Kidney (tissue), 14 donors: ENCODE data around the gene GOLGA6A. TPM values are rescaled to one million over a fixed set of nuclear protein-coding genes. Genes with fewer than 3 reads are reported as not detected.
"Not testable (repeated sequence)": the region's sequence is repeated elsewhere in the genome, so short reads cannot be mapped to it uniquely, and the experiment has no call there.

Experiments used
- DNase-seq, 5 donors: peaks; one replicate each; pipeline ENCODE4 v3.0.0-alpha.2; 2013 to 2020
- FAIRE-seq: peaks from 2 replicates; lab custom pipeline; 2012; peaks lifted over from hg19 to GRCh38; lab: Jason Lieb, UNC
- H3K27ac ChIP-seq, 2 donors: one replicate each; pipeline ENCODE4 v1.7.0; 2013; ENCODE audit warnings: low read depth in 2 of 2, low read length in 2 of 2, inconsistent platforms in 1 of 2
- H3K27me3 ChIP-seq: one replicate; pipeline ENCODE4 v1.7.1; 2013; ENCODE audit warnings: low read length, inconsistent platforms; ENCODE audit not compliant: control insufficient read depth, insufficient read depth
- H3K36me3 ChIP-seq, 3 donors: one replicate each; pipeline versions ENCODE4 v1.7.0 to v1.7.1; 2013; ENCODE audit warnings: low read length in 3 of 3, control low read depth in 1 of 3, inconsistent platforms in 1 of 3; ENCODE audit not compliant: insufficient read depth in 3 of 3, control insufficient read depth in 2 of 3
- H3K4me1 ChIP-seq, 3 donors: one replicate each; pipeline versions ENCODE4 v1.7.0 to v1.7.1; 2013; ENCODE audit warnings: low read length in 3 of 3, inconsistent platforms in 1 of 3, low read depth in 1 of 3; ENCODE audit not compliant: control insufficient read depth in 2 of 3, insufficient read depth in 2 of 3
- H3K4me3 ChIP-seq, 3 donors: one replicate each; pipeline versions ENCODE4 v1.7.0 to v1.8.1; 2013; ENCODE audit warnings: low read length in 3 of 3, control low read depth in 1 of 3, inconsistent platforms in 1 of 3
- H3K9ac ChIP-seq, 3 donors: one replicate each; pipeline versions ENCODE4 v1.7.0 to v1.7.1; 2013; ENCODE audit warnings: low read length in 3 of 3, control low read depth in 1 of 3, inconsistent platforms in 1 of 3
- H3K9me3 ChIP-seq, 3 donors: one replicate each; pipeline versions ENCODE4 v1.7.0 to v1.7.1; 2013; ENCODE audit warnings: low read length in 3 of 3, control low read depth in 1 of 3, inconsistent platforms in 1 of 3; ENCODE audit not compliant: control insufficient read depth in 2 of 3, insufficient read depth in 1 of 3
- CTCF ChIP-seq: IDR thresholded peaks from 3 replicates; pipeline ENCODE4 v1.5.1; 2012; ENCODE audit warnings: mild to moderate bottlenecking, moderate library complexity, borderline replicate concordance; ENCODE audit not compliant: insufficient read depth; ENCODE audit errors: extremely low read depth
- intact Hi-C: fragments of 100-400 bp; cut with DNase I; formaldehyde crosslinking; loops from one replicate; pipeline ENCODE4 v1.11.1; 2022
- polyA plus RNA-seq: library from polyadenylated mRNA; stranded (reverse); fragments of 350-450 nt; fragmentation: Illumina TruSeq; extraction: RNeasy Lipid Tissue Mini Kit (QIAGEN cat#74804); gene quantifications from one replicate; pipeline ENCODE4 v1.2.3, GENCODE V29; 2014; ENCODE audit warnings: low read depth, low replicate concordance; ENCODE audit not compliant: insufficient read depth
- total RNA-seq: library from RNA; stranded (reverse); fragmentation: NEBNext Ultra II Directional; extraction: Animal tissue kit (Norgen Biotek cat#: 25700); gene quantifications from one replicate; pipeline ENCODE4 v1.2.1, GENCODE V29; 2021
- donor health status: control.
- donor health status: control.
- donor health status: control.
- donor health status: control.
- donor health status: control.
- donor health status: DM: yes; HTN: yes; CAD: no.
- donor health status: Normal renal cell carcinoma (clear cell type).

The GOLGA6A gene
- total and polyA plus RNA-seq, 2 donors from 2014 or later: 0.06 TPM; not detected in 1

GRCh38 chr15:74055804-74056203, 26.5 kb downstream of the GOLGA6A start:
- no peak for FAIRE-seq
- peaks cover 0 to 11% (median 2%) of the 10 kb centered on the region in 3 donors for H3K4me1 ChIP-seq

GRCh38 chr15:74053941-74054529, 28.3 kb downstream of the GOLGA6A start:
- peaks cover 0 to 18% (median 5%) of the 10 kb centered on the region in 3 donors for H3K4me1 ChIP-seq
- H3K36me3 ChIP-seq: no peaks in the 10 kb centered on the region
- H3K4me3 ChIP-seq: no peak overlapping the region
- H3K9me3 ChIP-seq: no peaks in the 10 kb centered on the region
- FAIRE-seq (no peak), DNase-seq (peak; percentile 72 to 91 (median 80))
- no peak overlapping the region for H3K9ac ChIP-seq
- H3K27ac ChIP-seq: no peak overlapping the region
- no peaks in the 10 kb centered on the region for H3K27me3 ChIP-seq
- intact Hi-C loops: no loop called here
- TF ChIP-seq CTCF: peak; percentile 69

More at GRCh38 chr15:74055804-74056203, 26.5 kb downstream of the GOLGA6A start:
- Histone ChIP-seq H3K9me3 (no peaks in the 10 kb centered on the region), H3K9ac (no peak overlapping the region), H3K27me3 (no peaks in the 10 kb centered on the region), H3K4me3 (no peak overlapping the region), H3K36me3 (no peaks in the 10 kb centered on the region), H3K27ac (no peak overlapping the region)
- DNase-seq: peak in 1 of 5 donors; percentile 3
- no peak for TF ChIP-seq CTCF
- intact Hi-C loops: no loop called here

- intact Hi-C loops: no loop called here
Observed at GRCh38 chr15:74053517-74053916, 28.8 kb downstream of the GOLGA6A start.

GRCh38 chr15:74052271-74053260, 29.8 kb downstream of the GOLGA6A start:
- Histone ChIP-seq H3K27ac (peak overlapping the region; percentile 16 to 48), H3K4me1 (peaks cover 0 to 23% (median 5%) of the 10 kb centered on the region in 3 donors)
- H3K27me3 ChIP-seq, FAIRE-seq, H3K4me3 ChIP-seq, H3K36me3 ChIP-seq, H3K9ac ChIP-seq, intact Hi-C loops, H3K9me3 ChIP-seq: not testable (repeated sequence)
- peak in 1 of 5 donors; percentile 70 for DNase-seq

More at GRCh38 chr15:74053517-74053916, 28.8 kb downstream of the GOLGA6A start:
- Histone ChIP-seq H3K27me3 (no peaks in the 10 kb centered on the region), H3K4me3 (no peak overlapping the region), H3K36me3 (no peaks in the 10 kb centered on the region), H3K27ac (no peak overlapping the region), H3K9ac (no peak overlapping the region), H3K9me3 (no peaks in the 10 kb centered on the region), H3K4me1 (peaks cover 0 to 18% (median 5%) of the 10 kb centered on the region in 3 donors)
- FAIRE-seq: no peak
- TF ChIP-seq CTCF: no peak
- peak in 2 of 5 donors; percentile 27 to 30 for DNase-seq
